Omental fat pad (tissue), 4 donors: ENCODE data around the gene SLC28A1. TPM values are rescaled to one million over a fixed set of nuclear protein-coding genes. Genes with fewer than 3 reads are reported as not detected.

Experiments
- ATAC-seq: fragments of 150-250 bp; one replicate; pipeline ENCODE4 v1.9.1; 2016; ENCODE audit warnings: mild to moderate bottlenecking, moderate library complexity; ENCODE audit not compliant: low FRiP score
- DNase-seq: peaks from one replicate; pipeline ENCODE4 v3.0.0-alpha.2; 2019; ENCODE audit warnings: low spot score
- total RNA-seq, 4 donors: library from RNA; depleted of rRNA; stranded (reverse); fragments of >200 nt; gene quantifications; one replicate each; pipeline ENCODE4 v1.1.0, GENCODE V29; 2016
- TF ChIP-seq, protein P1 (sequence below), 3 donors: fragments of 450-650 bp; IDR thresholded peaks; one replicate each; pipeline ENCODE4 v1.5.1; 2016 to 2017; ENCODE audit warnings: antibody characterized with exemption in 3 of 3, mild to moderate bottlenecking in 3 of 3, moderate library complexity in 2 of 3

Gene SLC28A1
- total RNA-seq, 4 donors from 2014 or later, result not detected

DNA sequence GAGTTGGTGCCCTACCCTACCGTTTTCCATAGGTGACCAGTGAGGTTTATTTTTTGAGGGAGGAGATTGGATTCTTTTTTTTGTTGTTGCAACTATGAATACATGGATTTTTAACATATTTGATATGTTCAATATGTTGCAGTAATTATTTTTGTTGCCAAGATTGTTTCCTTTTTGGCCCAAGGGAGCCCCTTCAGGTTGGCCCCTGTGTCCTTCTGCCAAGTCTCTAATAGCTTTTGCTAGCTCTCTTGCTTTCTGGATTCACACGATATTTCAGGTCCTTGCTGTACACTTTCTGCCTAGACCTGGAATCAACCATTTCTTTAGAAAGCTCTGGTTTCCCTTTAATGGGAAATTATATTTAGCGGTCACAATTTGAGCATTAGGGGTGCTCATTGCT lies 22.7 kb upstream of the SLC28A1 start:
- DNase-seq (no peak), ATAC-seq (no peak)
- TF ChIP-seq, protein P1, sequence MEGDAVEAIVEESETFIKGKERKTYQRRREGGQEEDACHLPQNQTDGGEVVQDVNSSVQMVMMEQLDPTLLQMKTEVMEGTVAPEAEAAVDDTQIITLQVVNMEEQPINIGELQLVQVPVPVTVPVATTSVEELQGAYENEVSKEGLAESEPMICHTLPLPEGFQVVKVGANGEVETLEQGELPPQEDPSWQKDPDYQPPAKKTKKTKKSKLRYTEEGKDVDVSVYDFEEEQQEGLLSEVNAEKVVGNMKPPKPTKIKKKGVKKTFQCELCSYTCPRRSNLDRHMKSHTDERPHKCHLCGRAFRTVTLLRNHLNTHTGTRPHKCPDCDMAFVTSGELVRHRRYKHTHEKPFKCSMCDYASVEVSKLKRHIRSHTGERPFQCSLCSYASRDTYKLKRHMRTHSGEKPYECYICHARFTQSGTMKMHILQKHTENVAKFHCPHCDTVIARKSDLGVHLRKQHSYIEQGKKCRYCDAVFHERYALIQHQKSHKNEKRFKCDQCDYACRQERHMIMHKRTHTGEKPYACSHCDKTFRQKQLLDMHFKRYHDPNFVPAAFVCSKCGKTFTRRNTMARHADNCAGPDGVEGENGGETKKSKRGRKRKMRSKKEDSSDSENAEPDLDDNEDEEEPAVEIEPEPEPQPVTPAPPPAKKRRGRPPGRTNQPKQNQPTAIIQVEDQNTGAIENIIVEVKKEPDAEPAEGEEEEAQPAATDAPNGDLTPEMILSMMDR (IDR thresholded peaks at IDR 0.05), result no peak

DNA sequence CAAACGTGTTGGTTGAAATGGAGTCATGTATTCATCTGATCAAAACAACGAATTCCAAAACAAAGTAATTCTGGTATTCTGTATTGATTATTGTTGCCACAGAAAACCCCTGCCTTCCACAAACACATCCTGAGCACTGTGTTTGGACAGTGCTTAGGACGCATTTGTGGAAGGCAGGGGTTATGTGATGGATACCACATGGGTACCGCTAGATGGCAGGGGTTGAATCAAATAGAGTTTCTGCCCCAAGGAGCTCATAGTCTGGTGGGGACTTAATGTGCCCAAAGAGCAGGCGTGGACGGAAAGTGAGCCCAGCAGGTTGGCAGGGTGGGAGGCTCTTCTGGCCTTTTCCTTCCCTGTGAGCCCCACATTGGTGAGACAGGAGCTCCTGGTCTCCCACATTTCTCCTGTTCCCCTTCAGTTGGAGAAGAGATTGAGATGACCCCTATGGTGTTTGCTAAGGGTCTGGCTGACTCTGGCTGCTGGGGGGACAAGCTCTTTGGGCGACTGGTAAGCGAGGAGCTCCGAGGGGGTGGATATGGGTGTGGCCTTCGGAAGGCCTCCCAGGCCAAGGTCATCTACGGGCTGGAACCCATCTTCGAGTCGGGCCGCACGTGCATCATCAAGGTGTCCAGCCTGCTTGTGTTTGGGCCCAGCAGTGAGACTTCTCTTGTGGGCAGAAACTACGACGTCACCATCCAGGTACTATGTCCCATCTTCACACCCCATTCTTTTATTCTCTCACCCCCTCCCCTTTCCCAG lies 22.1 kb upstream of the SLC28A1 start:
- TF ChIP-seq, protein P1 (IDR thresholded peaks at IDR 0.05), result no peak
- DNase-seq (no peak), ATAC-seq (no peak)

DNA sequence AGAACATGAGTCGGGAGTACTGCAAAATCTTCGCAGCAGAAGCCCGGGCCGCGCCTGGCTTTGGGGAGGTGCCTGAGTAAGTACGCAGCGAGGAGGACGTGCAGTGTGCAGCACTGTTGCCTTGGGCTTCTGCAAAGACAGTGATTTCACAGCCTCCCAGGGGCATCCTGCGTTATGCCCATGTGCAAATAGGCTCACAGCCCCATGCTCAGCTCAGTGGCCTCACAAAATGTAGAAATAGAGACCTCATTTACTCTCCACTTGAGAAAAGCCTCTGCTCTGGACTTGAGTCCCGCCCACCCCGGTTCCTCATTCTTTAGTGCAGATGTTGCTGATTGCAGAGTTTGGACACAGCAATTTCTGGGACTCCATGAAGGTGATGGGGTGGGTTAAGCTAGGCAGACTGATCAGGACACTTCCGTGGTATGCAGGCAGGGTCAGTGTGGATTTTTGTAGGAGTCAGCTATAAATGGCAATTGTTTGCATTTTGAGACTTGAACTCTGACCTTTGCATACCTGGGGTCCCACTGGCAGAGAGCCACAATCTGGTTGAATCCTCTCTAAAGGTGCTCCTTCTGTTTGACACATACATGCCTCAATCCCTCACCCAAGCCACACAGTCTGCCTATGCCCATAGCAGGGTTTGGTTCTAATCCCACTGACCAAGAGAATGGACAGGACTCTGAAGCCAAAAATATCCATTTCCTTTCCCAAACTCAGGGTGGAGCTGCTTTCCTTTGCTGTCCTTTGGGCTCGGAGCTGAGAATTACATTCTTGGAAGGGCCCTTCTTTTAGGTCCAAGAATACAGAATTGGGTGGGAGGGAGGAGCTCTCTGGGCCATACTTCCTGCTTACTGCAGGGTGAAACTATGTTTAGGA lies 20.7 kb upstream of the SLC28A1 start:
- no peak for ATAC-seq
- no peak for DNase-seq
- TF ChIP-seq, protein P1 (IDR thresholded peaks at IDR 0.05), result no peak

- no peak for DNase-seq
- no peak for ATAC-seq
- TF ChIP-seq, protein P1 (IDR thresholded peaks at IDR 0.05), result no peak
Measured at GRCh38 chr15:84864444-84864795, 20.0 kb upstream of the SLC28A1 start.

- TF ChIP-seq, protein P1 (IDR thresholded peaks at IDR 0.05), result no peak
- DNase-seq, result no peak
- ATAC-seq, result no peak
Measured at GRCh38 chr15:84865074-84865569, 19.3 kb upstream of the SLC28A1 start.

DNA sequence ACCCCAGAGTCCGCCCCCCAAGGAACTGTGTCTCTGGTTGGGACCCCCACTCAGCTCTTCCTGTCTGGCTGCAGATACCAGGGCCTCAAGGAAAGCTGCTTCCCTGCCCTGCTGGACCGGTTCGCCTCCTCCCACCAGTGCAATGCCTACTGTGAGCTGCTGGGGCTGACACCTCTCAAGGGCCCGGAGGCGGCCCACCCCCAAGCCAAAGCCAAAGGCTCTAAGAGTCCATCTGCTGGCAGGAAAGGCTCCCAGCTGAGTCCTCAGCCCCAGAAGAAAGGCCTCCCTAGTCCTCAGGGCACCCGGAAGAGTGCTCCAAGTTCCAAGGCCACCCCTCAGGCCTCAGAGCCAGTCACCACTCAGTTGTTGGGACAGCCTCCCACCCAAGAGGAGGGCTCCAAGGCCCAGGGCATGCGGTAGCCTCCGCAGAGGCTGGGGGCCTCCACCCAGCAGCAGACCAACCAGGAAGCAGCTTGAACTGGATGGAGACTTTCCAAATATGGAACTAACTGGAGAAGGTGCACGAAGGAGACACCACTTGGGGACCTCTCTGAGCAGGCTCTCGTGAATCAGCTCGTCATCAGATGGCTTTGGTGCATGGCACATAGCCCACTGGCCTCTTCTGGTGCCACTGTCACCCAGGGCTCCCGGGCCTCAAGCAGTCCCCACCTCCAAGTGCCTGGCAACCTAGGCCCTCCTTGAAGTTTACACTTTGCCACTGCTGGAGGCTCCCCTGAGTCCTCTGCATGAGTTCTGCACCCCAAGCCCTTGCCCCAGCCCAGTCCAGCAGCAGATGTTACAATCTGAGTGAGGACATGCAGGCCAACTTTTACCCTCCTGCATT lies 16.2 kb upstream of the SLC28A1 start:
- TF ChIP-seq, protein P1 (IDR thresholded peaks at IDR 0.05), result no peak
- ATAC-seq, result no peak

More for the DNA sequence above, 16.2 kb upstream of the SLC28A1 start:
- no peak for DNase-seq
